GM10266 (cell line): ENCODE measurements around the gene PTGER2.

Experiments
- DNase-seq: peaks from one replicate; pipeline ENCODE4 v3.0.0; 2012; ENCODE audit errors: extremely low spot score
- CTCF ChIP-seq: IDR thresholded peaks from 2 replicates; pipeline ENCODE4 v1.5.1; 2012; ENCODE audit warnings: mild to moderate bottlenecking, low read depth; ENCODE audit not compliant: control insufficient read depth, insufficient read depth; ENCODE audit errors: missing control alignments

Gene PTGER2

DNA sequence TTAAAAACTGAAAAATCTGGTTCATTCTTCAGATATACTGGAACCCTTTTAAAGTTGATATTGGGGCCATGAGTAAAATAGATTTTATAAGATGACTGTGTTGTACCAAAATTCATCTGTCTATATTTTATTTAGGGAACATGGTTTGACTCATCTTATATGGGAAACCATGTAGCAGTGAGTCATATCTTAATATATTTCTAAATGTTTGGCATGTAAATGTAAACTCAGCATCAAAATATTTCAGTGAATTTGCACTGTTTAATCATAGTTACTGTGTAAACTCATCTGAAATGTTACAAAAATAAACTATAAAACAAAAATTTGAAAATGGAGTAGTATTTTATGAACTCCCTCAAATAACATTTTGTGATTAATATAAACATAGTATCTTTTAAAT, 14.2 kb downstream of the PTGER2 start:
- no peak for TF ChIP-seq CTCF
- DNase-seq = no peak

- no peak for DNase-seq
- no peak for TF ChIP-seq CTCF
Measured at GRCh38 chr14:52329678-52330369, 15.7 kb downstream of the PTGER2 start.

- no peak for TF ChIP-seq CTCF
- DNase-seq = no peak
Measured at GRCh38 chr14:52332269-52332668, 18.2 kb downstream of the PTGER2 start.

DNA sequence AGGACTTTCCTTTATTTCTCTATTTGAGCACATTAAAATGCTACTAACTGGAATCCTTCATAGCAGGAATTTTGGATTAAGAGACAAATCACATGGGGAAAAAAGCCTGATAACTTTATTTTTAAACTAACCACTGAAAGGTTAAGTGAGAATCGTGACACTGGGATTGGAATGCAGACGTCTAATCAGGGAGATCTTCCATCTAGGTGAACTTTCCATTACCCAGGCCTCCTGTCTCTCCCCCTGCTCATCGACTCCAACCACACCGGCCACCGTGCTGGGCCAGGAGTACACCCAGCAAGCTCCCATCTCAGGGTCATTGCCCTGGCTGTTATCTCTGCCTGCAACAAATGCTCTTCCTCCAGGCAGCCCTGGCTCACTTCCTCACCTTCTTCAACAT, 19.0 kb downstream of the PTGER2 start:
- TF ChIP-seq CTCF = no peak
- DNase-seq = no peak

DNA sequence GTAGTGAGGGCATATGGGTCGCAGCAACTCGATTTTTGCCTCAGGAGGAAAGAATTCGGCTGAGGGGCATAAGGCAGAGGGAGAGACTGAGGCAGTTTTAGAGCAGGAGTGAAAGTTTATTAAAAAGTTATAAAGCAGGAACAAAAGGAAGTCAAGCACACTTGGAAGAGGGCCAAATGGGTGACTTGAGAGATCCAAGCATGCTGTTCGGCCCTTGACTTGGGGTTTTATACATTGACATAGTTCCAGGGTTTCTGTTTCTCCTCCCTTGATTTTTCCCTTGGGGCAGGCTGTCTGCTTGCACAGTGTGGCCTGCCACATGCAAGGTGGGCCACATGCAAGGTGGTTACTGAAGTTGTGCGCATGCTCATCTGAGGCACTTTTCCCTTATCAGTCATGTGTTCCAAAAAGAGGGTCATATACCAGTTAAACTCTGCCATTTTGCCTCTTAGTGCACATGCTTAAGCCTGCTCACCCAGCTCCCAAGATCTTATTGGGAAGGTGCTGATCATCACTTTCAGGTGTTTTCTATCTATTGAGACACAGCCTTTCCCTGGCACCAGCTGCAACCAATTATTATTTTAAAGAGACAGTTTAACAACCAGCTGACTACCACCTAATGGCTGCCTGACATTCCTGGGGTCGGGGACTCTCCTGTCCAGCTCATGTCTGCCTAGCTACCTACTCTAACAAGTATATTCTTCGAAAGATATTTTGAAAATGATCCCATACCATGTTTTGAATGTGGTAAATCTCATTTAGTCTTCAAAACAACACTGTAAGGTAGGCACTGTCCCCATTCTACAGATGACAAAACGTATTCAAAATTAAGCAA, 19.9 kb downstream of the PTGER2 start:
- TF ChIP-seq CTCF = no peak
- DNase-seq = no peak

DNA sequence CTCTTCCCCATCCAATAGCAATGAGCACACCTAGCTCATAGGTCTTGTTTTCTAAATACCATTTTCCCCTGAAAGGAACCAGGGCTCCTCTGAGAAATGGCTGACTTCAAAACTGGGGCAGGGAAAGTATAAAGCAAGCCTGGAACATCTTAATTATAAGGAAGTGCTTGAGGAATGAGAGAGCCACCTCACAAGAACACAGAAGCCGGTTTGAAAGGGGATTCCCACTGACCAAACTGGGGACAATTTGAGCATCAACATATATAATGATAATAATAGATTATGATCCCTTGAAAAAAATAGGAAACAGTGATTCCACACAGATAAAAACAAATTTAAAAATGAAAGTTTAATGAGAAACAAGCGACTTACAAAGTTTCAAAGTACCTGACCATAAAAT, 22.1 kb downstream of the PTGER2 start:
- DNase-seq = no peak
- no peak for TF ChIP-seq CTCF
